Naive B cell (primary cell): ENCODE data around the gene TBX1. TPM values are rescaled to one million over a fixed set of nuclear protein-coding genes. Genes with fewer than 3 reads are reported as not detected.

Source experiments
- ATAC-seq, 2 donors: fragments of 150-1000 bp; cut with Tn5 transposase; 2 replicates each; pipeline ENCODE4 v1.10.0; 2021; ENCODE audit warnings: low read depth in 2 of 2, mild to moderate bottlenecking in 2 of 2, moderate library complexity in 2 of 2
- DNase-seq: peaks from one replicate; pipeline ENCODE4 v3.0.0; 2022
- H3K27ac Mint-ChIP-seq, 6 donors: one replicate each; pipeline ENCODE4 v1.8.0; 2020 to 2022; ENCODE audit warnings: mild to moderate bottlenecking in 6 of 6, mixed read lengths in 6 of 6, moderate library complexity in 5 of 6, inconsistent platforms in 2 of 6
- H3K27me3 Mint-ChIP-seq, 3 donors: one replicate each; pipeline ENCODE4 v1.8.0; 2021 to 2022; ENCODE audit warnings: mixed read lengths in 3 of 3, mild to moderate bottlenecking in 1 of 3
- H3K36me3 Mint-ChIP-seq, 2 donors: one replicate each; pipeline ENCODE4 v1.8.0; 2020 to 2022; ENCODE audit warnings: mixed read lengths in 2 of 2, inconsistent platforms in 1 of 2, mild to moderate bottlenecking in 1 of 2
- H3K4me1 Mint-ChIP-seq, 3 donors: one replicate each; pipeline ENCODE4 v1.8.0; 2020 to 2022; ENCODE audit warnings: mixed read lengths in 3 of 3, inconsistent platforms in 1 of 3, mild to moderate bottlenecking in 1 of 3, moderate library complexity in 1 of 3
- H3K4me3 Mint-ChIP-seq, 8 donors: one replicate each; pipeline ENCODE4 v1.8.0; 2020 to 2022; ENCODE audit warnings: mild to moderate bottlenecking in 8 of 8, mixed read lengths in 8 of 8, moderate library complexity in 8 of 8, inconsistent platforms in 2 of 8
- H3K9me3 Mint-ChIP-seq, 7 donors: one replicate each; pipeline ENCODE4 v1.8.0; 2020 to 2022; ENCODE audit warnings: mixed read lengths in 7 of 7, mild to moderate bottlenecking in 5 of 7, inconsistent platforms in 2 of 7, moderate library complexity in 1 of 7
- polyA plus RNA-seq, 6 donors: library from polyadenylated mRNA; unstranded; fragments of 300-500 nt; fragmentation: Illumina TruSeq; gene quantifications; one replicate each; pipeline ENCODE4 v1.2.3, GENCODE V29; 2021; ENCODE audit warnings: low read depth in 6 of 6

Gene TBX1
- polyA plus RNA-seq, 6 donors from 2014 or later: not detected

GRCh38 chr22:19734837-19735382, 25.7 kb upstream of the TBX1 start:
- H3K4me3 Mint-ChIP-seq: no peak overlapping the region
- no peaks in the 10 kb centered on the region for H3K36me3 Mint-ChIP-seq
- no peaks in the 10 kb centered on the region for H3K9me3 Mint-ChIP-seq
- peaks cover 7 to 40% (median 8%) of the 10 kb centered on the region in 3 donors for H3K27me3 Mint-ChIP-seq
- ATAC-seq (no peak), DNase-seq (no peak)
- peaks cover 2 to 6% (median 4%) of the 10 kb centered on the region in 3 donors for H3K4me1 Mint-ChIP-seq
- no peak overlapping the region for H3K27ac Mint-ChIP-seq

DNA sequence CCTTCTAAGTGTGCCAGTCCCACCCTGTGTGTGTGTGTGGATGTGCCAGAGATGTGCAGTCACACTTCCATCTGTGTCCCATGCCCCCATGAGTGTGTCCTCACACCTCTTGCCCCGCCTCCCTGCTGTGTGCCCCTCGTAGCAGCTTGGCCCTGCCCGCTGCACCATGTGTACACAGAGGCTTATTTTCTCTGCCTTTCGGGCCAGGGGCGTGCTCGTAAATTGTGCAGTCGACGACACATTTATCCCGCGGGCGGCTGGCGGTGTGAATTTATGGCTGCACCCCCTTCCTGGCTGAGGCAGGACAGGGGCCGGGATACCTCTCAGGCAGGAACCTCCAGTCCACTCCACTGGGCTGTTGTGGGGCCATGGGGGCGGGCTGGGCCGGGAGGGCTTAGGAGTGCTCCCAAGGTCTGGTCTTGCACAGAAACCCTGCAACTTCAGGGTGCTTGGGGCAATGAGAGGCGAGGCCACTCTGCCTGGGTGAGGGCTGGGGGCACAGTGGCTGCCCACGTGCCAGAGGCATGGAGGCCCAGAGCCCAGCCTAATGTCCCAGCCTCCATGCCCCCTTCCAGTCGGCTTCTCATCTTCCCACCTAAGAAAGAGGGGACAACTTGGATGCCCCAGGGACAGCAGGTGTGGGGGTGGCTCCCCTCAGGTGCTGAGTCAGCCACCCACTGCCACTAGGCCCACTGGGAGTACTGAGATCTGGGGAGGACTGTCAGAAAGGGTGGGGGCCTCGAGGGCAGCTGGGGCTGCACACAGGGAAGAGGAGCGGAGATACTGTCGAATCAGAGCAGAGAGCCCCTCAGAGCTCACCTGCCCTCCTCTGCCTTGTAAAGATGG, 24.7 kb upstream of the TBX1 start:
- Mint-ChIP-seq H3K27ac (no peak overlapping the region), H3K4me1 (peaks cover 0 to under 1% (median 0%) of the 10 kb centered on the region in 3 donors), H3K27me3 (peaks cover 0 to 37% (median 8%) of the 10 kb centered on the region in 3 donors), H3K36me3 (no peaks in the 10 kb centered on the region), H3K9me3 (no peaks in the 10 kb centered on the region), H3K4me3 (peak overlapping the region in 1 of 8 donors; percentile 53)
- no peak for DNase-seq
- ATAC-seq: no peak

DNA sequence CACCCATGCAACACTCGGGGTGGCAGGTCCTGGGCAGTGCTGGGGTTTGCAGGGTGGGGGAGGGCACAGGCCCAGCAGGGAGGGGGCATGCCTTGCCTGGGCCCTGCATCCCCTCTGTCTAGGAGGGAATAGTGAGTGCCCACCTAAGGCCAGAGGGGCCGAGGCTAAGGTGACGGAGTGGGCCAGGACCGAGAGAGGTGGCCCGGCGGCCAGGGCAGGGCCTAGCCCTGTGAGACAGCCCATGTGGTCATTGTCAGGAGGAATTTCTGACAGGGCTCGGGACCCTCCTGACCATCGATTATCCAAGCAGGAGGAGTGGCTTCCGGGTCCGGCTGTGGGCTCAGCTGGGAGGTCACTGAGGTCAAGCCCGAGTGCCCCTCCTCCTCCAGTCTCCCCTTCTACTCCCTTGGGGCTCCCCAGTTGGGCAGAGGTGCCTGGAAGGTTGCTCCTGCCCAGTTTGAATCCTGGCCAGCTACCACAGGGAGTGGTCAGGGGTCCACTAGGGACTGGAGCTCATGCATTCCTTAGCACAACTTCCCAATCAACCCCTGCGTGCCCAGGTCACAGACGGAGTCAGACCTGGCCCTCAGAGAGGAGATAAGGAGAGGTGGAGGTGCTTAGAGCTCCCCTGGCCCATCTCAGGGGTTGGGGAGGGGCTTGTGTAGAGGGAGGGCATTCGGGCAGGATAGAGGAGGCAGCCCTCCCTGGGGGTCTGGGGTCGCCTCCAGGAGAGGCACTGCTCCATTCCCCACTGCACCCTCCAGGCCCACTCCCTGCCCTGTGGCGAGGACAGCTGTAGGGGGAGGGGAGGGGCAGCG, 22.5 kb upstream of the TBX1 start:
- Mint-ChIP-seq H3K36me3 (no peaks in the 10 kb centered on the region), H3K4me1 (no peaks in the 10 kb centered on the region), H3K9me3 (no peaks in the 10 kb centered on the region), H3K27ac (peak overlapping the region in 1 of 6 donors; percentile 47), H3K27me3 (peaks cover 0 to 23% (median 8%) of the 10 kb centered on the region in 3 donors), H3K4me3 (no peak overlapping the region)
- no peak for ATAC-seq
- DNase-seq: no peak

DNA sequence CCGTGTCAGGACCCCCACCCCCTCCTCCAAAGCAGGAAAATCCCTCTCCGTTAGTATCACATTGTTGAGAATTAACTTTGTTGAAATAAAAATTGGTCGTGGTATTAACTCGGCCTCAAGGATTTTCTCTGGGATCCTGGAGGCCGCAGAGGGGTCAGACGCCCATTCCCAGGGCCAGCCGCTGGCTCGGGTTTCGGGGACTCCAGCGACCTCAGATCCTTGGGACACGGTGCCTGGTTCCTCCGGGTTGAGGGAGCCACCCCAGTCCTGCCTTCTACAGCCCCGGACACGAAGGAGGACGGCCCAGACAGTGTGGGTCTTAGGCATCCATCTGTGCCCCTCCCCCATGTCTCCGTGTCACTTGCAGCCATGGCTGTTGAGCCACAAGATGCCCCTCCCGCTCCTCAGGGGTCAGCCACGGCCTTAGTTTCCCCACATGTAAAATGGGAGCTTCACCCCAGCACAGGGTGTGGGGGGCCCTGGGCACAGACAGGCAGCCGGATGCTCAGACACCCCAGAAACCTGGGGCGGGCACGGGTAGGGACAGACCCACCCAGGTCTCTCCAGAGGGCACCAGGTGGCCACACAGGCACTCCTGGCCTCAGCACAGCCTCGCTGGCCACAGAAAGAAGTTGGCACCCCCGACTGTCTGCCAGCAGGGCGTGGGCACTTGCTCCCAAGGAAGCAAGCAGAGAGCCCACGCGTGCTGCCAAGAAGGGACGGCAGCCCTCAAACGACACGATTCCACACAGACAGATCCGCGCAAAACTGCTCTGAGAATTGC, 21.7 kb upstream of the TBX1 start:
- Mint-ChIP-seq H3K36me3 (no peaks in the 10 kb centered on the region), H3K4me1 (no peaks in the 10 kb centered on the region), H3K9me3 (no peaks in the 10 kb centered on the region), H3K4me3 (no peak overlapping the region), H3K27me3 (peaks cover 0 to 16% (median 5%) of the 10 kb centered on the region in 3 donors), H3K27ac (no peak overlapping the region)
- DNase-seq: no peak
- ATAC-seq: no peak

DNA sequence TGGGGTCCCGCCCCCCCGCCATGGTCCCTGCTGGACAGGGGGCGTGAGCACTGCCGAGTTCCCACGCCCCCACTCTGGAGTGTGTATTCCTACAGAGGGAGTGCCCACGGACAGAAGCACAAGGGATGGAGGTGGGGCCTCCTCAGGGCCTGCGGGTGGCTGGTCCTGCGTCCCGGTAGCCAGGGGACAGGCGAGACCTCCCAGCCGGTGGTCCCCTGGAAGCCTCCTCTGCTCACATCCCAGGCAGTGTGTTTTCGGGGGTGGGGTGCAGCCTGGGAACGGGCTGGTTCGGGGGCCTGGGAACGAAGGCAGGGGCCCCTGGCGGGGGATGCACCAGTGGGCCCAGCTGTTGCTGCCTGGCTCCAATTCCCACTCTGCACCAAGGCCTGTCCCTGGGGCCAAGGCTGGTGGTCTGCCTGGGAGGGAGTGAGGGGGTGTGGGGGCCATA, 21.1 kb upstream of the TBX1 start:
- no peak for DNase-seq
- peaks cover 0 to 12% (median 0%) of the 10 kb centered on the region in 3 donors for H3K27me3 Mint-ChIP-seq
- no peaks in the 10 kb centered on the region for H3K9me3 Mint-ChIP-seq
- no peaks in the 10 kb centered on the region for H3K36me3 Mint-ChIP-seq
- ATAC-seq: no peak
- no peak overlapping the region for H3K27ac Mint-ChIP-seq
- no peak overlapping the region for H3K4me3 Mint-ChIP-seq
- no peaks in the 10 kb centered on the region for H3K4me1 Mint-ChIP-seq

DNA sequence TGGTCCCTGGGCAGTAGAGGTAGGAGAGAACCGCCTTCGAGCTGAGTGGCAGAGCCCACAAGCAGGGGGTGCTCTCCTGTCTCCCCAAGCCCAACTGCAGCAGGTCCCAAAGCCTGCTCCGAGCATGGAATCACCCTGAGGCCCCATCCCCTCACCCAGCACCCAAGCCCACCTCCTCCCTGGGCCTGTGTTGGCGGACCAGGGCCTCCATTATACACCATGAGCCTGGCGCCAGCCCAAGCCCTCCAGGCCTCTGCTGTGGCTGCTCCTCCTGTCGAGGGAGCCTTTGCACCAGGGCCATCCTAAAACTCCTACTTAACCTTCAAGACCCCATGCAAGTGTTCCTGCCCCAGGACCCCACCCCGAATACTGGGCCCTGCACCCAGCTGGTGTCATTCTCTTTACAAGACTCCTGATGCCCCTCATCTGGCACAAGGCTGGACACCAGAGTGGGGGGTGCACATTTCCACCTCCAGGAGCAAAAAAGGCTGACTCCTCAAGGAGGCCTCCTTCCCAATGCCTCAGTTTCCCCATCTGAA, 20.6 kb upstream of the TBX1 start:
- no peaks in the 10 kb centered on the region for H3K36me3 Mint-ChIP-seq
- ATAC-seq (no peak), DNase-seq (no peak)
- H3K4me3 Mint-ChIP-seq: no peak overlapping the region
- H3K4me1 Mint-ChIP-seq: no peaks in the 10 kb centered on the region
- H3K27me3 Mint-ChIP-seq: peaks cover 0 to 12% (median 0%) of the 10 kb centered on the region in 3 donors
- no peak overlapping the region for H3K27ac Mint-ChIP-seq
- H3K9me3 Mint-ChIP-seq: no peaks in the 10 kb centered on the region

GRCh38 chr22:19740586-19740985, 20.0 kb upstream of the TBX1 start:
- Mint-ChIP-seq H3K36me3 (no peaks in the 10 kb centered on the region), H3K27ac (no peak overlapping the region), H3K4me3 (no peak overlapping the region), H3K9me3 (no peaks in the 10 kb centered on the region), H3K4me1 (no peaks in the 10 kb centered on the region), H3K27me3 (peaks cover 0 to 6% (median 0%) of the 10 kb centered on the region in 3 donors)
- ATAC-seq (no peak), DNase-seq (no peak)

DNA sequence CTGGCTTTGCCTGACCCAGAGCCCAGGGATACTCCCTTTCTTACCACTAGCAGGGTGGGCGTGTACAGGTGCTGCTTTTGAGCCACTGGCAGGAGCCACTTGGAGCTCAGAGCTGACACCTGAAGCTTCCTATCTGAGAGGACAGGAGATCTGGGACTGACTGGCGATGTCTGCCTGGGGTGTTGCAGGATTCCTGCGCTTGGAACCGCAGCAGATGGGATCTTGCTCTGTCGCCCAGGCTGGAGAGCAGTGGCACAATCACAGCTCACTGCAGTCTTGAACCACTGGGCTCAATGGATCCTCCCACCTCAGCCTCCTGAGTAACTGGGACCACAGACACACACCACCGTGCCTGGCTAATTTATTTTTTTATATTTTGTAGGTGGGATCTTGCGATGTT, 19.5 kb upstream of the TBX1 start:
- Mint-ChIP-seq H3K27me3 (peaks cover 0 to 6% (median 0%) of the 10 kb centered on the region in 3 donors), H3K27ac (no peak overlapping the region), H3K4me3 (no peak overlapping the region), H3K9me3 (no peaks in the 10 kb centered on the region), H3K4me1 (no peaks in the 10 kb centered on the region), H3K36me3 (no peaks in the 10 kb centered on the region)
- no peak for ATAC-seq
- DNase-seq: no peak

DNA sequence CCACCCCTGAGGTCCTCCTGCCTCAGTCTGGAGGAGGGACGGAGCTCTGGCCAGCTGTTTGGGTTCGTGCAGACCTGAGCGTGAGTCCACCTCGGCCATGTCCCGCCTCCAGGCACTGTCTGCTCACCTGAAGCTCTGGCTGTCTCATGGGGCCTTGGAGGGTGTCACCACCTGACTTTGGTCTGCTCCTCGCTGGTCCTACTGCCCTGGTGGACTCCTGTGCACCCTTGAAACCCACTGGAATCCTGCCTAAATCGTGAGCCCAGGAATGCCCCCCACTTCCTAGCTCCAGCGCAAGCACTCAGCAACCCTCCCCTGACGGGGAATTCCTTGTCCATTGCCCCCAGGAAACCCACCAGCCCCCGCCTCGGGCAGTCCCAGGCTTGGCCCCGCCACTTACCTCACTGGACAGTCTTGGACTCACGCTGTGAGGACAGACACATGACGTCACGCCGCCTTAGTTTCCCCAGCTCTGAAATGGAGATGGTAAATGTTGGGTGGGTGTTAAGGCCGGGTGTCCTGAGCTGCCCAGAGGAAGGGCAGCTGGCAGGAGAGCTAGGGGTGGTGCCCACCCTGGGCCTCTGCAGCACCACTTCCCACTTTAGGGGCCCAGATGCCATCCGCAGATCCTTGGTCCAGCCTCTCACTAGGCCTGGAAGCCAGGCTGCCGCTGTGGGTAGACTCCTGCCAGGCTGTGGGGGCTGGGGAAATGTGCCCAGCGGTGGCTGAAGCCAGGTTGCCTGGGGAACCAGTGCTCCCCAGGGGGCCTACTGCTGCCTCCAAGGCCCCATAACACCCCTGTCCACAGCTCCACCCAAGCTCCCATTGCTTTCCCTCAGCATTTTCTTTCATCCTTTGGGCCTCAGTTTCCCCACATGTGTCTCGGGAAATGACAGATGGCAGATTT, 18.2 kb upstream of the TBX1 start:
- Mint-ChIP-seq H3K27me3 (peaks cover 0 to 6% (median 0%) of the 10 kb centered on the region in 3 donors), H3K36me3 (no peaks in the 10 kb centered on the region), H3K4me1 (no peaks in the 10 kb centered on the region), H3K27ac (no peak overlapping the region), H3K4me3 (peak overlapping the region in 1 of 8 donors; percentile 37), H3K9me3 (no peaks in the 10 kb centered on the region)
- no peak for ATAC-seq
- DNase-seq: no peak

GRCh38 chr22:19743081-19743480, 17.5 kb upstream of the TBX1 start:
- DNase-seq (no peak), ATAC-seq (no peak)
- peaks cover 0 to 6% (median 3%) of the 10 kb centered on the region in 3 donors for H3K27me3 Mint-ChIP-seq
- no peaks in the 10 kb centered on the region for H3K9me3 Mint-ChIP-seq
- no peak overlapping the region for H3K27ac Mint-ChIP-seq
- H3K4me3 Mint-ChIP-seq: no peak overlapping the region
- no peaks in the 10 kb centered on the region for H3K36me3 Mint-ChIP-seq
- no peaks in the 10 kb centered on the region for H3K4me1 Mint-ChIP-seq

DNA sequence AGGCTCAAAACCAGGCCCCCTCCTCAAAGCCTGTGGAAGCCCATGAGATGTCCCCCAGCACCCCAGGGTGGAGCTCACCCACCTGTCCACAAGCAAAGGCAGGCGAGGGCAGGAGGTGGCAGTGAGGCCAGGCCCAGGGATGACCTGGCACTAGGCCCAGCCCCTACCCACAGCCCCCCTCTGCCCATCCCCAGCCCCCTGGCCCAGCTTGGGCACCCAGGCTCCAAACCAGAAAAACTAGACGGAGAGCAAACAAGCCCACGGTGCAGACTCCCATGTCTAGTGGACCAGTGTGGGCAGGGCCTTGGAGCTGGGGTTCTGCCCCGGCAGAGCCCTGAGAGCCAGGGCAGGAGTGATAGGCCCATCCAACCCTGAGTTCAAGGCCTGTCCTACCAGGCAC, 16.9 kb upstream of the TBX1 start:
- H3K27ac Mint-ChIP-seq: no peak overlapping the region
- ATAC-seq: no peak
- peaks cover 0 to 9% (median 6%) of the 10 kb centered on the region in 3 donors for H3K27me3 Mint-ChIP-seq
- H3K36me3 Mint-ChIP-seq: no peaks in the 10 kb centered on the region
- H3K4me1 Mint-ChIP-seq: no peaks in the 10 kb centered on the region
- no peak overlapping the region for H3K4me3 Mint-ChIP-seq
- no peaks in the 10 kb centered on the region for H3K9me3 Mint-ChIP-seq
- no peak for DNase-seq

GRCh38 chr22:19744350-19745006, 16.1 kb upstream of the TBX1 start:
- Mint-ChIP-seq H3K4me3 (no peak overlapping the region), H3K27ac (peak overlapping the region in 1 of 6 donors; percentile 75), H3K4me1 (no peaks in the 10 kb centered on the region), H3K36me3 (no peaks in the 10 kb centered on the region), H3K9me3 (no peaks in the 10 kb centered on the region), H3K27me3 (peaks cover 0 to 17% (median 14%) of the 10 kb centered on the region in 3 donors)
- no peak for ATAC-seq
- no peak for DNase-seq
